NCI-H748 (cell line): Measurements from ENCODE around the gene CTNNBIP1.
"Not testable (repeated sequence)": the region's sequence is repeated elsewhere in the genome, so short reads cannot be mapped to it uniquely, and the experiment has no call there.

ENCODE experiments used
- DNase-seq: peaks from one replicate; lab custom pipeline; 2025; ENCODE audit not compliant: unreplicated experiment; lab: John Stamatoyannopoulos, UW

Gene CTNNBIP1, protein sequence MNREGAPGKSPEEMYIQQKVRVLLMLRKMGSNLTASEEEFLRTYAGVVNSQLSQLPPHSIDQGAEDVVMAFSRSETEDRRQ

DNA sequence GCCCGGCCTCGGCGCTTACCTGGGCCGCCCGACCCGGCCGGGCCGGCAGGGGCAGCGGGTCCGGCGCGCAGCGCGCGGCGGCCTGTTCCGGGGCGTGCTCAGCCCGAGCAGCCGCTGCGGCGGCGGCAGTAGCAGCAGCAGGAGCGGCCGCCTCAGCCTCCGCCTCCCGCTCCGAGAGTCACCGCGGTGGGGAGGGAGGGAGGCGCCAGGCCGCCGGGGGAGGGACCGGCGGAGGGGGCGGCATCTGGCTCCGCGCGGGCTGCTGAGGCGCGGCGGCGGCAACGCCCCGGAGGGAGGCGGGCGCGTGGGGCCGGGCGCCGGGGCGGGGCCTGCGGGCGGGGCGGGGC, at the start of gene CTNNBIP1:
TSS of gene CTNNBIP1 (minus strand) at position 194 of the 347 bp plus-strand sequence. CDS start 38,205 bp downstream, outside the sequence.
- no peak for DNase-seq

DNA sequence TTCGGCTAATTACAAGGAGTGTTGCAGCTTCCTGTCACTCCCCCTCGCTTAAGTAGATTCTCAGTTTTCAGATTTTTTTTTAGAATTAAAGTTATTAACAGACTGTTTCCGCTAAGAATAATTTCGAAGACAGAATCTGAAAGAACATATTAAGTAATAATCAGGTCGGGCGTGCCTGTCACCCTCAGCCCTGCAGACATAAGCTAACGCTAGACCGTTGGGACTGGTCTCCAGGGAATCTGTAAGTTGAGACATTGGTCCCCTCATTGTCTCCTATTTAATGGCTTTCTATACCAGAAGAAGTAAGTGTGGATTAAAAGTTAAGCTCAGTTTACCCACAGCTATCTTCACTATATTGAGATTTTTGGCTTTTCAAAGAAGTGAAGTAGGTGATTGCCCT, 47.7 kb upstream of the CTNNBIP1 start:
- no peak for DNase-seq

DNA sequence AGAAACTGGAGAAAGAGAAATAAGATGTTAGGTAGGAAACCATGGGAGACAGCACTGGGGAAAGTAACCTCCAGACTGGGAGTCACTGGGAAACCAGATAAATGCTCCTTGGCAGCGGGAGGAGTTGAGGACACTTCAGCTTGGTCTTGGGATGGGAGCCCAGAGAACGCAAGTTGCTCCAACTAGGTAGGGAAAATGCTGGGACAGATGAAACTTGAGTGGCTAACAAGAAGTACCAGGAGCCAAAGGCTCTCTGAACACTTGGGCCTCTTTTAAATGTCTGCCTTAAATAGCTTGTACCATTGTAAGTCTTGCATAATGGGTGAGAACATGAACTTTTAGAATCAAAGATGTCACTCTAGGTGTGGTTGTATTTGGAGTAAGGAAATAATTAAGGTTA, 36.2 kb upstream of the CTNNBIP1 start:
- DNase-seq = no peak

DNA sequence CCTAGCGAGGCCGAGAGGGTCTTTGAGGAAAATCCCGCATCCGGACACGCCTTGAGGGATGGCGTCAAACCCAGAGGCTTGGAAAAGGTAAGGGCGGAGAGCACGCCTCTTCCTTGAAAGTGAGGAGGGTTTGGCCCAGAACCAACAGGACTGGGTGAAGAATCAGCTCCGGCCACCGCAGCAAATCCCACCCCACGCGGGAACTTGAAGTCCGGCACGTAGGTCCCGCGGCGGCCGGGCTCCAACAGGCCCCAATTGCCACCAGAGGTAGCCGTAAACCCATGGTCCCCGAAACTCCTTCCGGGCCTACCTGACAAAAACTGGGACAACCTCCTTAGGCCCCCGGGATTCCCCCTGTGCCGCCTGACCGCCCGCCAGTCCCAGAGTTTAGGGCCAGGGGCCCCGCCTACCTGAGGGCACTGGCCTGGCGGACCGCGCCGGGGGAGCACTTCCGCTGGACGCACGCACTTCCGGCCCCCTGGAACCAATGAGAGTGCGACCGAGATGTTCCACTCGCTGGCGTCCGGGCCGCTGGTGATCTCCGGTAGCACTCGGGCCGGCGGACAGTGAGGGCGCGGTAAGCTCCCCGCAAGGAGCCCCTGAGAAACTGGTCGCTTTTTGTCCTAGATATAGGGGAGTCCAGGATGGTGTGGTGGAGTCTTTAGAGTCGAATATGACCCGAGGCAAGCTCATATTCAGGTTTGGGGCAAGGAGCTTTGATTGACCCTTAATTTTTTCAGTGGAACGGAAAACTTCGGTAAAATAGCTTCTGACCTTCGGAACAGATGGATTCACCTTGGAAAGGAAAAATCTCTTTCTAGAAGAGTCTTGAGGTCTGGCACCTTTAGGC, 33.1 kb upstream of the CTNNBIP1 start, which contains the start of the genes LZIC and NMNAT1:
TSS of gene LZIC (minus strand) at position 453 of the 850 bp plus-strand sequence. CDS start 6,772 bp downstream, outside the sequence.
TSS of gene NMNAT1 (plus strand) at position 537 of the 850 bp plus-strand sequence. CDS start 28,599 bp downstream, outside the sequence.
- peak; percentile 88 for DNase-seq

DNA sequence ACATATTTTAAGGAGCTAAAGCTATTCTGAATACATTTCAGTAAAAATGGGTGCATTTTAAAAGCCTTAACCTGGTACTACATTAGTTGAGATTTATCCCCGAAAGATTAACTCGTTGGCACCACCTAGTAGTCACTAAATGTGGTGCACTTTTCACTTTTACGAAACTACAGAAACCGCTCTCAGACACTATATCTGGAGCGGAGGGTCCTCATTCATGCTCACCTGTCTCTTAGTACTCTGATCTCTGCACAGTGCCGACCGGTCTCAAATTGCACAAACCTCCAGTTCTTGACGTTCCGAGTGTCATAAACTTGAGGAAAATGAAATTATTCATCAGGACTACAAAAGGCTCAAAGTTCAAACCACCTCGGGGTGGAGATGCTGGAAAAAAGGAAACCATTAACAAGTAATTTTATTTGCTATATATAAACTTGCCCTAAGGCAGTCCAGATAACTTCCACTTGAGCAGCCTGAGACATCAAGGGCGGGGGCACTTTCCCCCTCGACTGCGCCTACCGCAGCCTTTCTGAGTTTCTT, 32.4 kb upstream of the CTNNBIP1 start:
- DNase-seq = peak; percentile 55

DNA sequence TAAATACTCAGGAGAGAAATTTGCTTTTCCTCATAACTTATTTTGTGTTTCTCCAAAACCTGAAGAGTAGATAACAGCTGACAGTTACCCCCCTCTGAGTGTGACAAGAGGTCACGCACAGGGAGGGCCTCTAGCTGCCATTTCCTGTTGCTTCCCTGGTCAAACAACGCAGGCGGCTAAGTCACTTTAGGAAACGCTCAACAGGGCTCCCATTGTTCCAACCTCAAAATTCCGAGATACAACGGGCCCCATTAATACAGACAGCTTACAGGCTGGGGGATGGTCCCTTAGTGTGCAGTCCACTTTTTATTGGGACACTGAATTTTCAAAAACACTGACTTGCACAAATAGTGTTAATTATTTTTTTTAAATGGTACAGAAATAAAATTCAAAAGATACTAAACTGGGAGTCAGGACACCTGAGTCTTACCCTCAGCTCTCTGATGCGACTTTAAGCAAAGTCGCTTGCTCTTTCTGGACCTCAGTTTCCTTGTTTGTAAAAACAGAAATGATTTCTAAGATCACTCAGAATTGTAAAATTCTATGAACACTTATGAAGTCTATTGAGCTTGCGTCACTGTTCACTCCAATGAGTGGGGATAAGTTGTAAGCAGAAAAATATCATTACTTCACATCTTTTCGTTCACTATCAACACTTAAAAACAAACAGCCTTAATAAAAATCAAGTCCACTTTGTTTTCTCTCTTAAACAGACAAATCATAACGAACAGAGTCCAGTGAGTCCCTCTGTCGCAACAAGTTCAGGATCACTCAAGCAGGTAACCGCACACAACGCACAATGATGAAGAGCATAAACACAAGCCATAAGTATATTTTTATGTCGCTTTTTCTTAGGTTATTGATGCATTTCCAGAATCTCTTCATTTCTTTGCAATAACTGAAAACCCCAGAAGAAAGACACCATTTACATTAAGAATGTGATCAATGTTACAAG, 19.6 kb upstream of the CTNNBIP1 start:
- no peak for DNase-seq

DNA sequence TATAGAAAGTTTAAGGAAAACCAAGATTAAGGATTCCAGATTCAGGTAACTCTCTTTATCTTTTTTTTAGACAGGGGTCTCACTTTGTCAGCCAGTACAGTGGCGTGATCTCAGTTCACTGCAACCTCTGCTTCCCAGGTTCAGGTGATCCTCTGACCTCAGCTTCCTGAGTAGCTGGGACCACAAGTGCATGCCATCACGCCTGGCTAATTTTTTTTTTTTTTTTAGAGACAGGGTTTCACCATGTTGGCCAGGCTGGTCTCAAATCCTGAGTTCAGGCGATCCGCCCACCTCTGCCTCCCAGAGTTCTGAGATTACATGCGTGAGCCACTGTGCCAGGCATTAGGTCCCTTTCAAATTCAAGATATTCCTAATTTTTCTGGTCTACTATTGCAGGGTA, 17.2 kb upstream of the CTNNBIP1 start:
- DNase-seq = no peak

DNA sequence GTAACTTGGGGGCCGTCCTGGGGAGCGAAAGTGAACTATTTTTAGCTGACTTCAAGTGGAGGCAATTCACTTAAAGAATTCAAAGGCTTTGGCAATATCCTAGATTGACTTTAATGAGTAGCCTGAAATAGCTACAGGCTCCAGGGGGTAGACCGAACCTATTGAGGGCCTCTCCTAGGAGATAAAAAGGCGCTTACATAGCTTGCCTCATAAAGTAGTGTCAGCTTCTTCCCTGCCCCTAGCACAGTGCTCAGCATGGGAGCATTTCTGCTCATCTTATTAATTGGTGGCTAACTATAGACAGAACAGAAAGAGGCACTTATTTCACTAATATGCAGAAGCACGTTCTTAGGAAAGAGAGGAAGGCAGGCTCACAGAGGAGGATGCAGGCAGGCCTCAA, 12.3 kb upstream of the CTNNBIP1 start:
- no peak for DNase-seq

DNA sequence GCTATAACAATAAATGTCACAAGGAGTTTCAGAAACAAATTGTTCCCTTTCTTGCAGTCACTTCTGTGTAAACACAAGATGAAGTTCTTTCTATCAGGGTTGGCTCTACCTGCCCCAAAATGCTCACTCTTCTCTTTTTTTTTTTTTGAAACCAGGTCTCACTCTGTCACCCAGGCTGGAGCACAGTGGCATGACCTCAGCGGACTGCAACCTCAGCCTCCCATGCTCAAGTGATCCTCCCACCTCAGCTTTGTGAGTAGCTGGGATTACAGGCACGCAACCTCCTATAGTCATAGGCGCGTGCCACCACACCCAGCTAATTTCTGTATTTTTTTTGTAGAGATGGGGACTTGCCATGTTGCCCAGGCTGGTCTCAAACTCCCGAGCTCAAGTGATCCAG, 10.5 kb upstream of the CTNNBIP1 start:
- DNase-seq = no peak

DNA sequence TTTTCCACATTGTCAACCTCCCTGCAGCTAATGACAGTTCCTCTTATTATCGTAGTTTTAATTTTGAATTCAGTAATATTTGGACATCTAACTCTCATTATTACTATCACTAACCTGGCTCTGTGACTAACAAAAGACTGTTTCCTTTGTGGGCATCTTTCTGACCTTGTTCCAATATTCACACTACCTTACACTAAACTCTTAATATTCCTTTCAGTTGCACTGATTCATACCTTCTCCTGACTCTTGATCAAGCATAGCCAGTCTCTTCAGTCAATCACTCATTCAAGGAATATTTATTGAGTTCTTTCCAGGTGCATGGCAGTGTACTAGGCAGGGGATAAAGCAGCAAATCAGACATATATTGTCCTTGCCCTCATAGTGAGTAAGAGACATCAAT, 7.8 kb upstream of the CTNNBIP1 start:
- DNase-seq = no peak

DNA sequence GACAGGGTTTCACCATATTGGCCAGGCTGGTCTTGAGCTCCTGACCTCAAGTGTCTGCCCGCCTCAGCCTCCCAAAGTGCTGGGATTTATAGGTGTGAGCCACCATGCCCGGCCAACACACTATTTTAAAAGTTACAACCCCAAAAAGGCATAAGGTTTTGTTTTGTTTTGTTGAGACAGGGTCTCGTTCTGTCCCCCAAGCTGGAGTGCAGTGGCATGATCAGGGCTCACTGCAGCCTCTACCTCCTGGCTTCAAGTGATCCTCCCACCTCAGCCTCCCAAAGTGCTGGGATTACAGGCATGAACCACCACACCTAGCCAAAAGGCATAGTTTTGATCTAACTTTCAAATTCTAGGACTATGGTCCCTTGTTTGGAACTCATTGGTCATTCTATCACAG, 7.4 kb upstream of the CTNNBIP1 start:
- not testable (repeated sequence) for DNase-seq

DNA sequence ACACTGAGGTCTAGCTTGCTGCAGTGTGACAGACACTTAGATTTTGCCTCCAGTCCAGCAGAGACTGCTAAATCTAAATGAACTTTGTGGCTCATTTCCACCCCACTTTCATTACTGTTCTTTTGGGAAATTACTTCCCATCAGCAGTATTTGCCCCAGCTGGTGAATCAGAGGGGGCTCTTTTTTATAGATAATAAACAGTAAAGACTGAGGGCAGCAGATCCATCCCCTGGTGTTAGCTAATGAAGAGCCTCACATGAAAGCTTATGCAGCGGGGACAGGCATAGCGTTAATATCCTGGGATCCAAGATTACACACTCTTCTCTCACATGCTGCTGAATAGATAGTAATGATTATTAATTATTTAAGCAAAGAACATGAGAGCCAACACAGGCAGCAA, 6.4 kb upstream of the CTNNBIP1 start:
- DNase-seq = no peak

DNA sequence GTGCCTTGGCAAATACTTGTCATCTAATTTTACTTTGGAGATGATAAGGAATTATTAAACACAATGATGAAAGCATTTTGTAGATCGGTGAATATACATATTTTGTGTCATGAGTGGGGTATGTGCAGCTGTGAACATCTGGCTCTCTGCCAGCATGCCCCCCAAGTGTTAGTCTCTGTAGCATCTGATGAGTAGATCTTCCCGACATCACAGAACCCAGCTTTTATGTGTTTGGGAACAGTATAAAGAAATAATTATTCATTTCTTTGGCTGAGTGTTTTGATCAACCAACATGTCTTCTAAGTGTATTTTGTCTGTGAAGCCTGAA, 4.5 kb upstream of the CTNNBIP1 start:
- DNase-seq = no peak

DNA sequence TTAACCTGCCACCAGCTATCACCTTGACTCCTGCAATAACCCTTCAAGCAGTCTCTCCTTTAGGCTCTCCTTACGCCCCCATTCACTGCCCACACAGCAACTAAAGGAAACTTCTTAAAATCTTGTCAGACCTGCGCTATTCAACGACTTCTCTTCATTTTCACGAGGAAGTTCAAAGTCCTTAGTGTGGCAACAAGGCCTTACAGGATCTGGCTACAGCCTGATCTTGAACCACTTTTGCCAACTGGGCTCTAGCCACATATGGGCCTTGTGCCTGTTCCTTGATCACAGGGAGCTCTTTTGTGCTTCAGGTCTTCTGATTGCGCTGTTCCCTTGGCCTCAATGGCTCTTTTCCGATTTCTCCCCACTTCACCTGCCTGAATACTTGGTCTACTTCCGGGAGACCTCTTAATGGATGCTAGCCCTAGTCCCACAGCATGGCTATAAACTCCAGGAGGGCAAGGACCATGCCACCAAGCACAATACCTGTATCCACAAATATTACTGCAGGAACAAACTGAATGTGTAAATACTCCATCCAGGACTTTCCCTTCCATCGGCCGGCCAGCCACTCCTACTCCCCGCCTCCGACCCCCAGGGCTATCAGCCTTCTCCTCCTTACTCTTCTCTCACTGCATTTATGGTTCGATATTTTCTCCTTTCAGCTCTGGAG, 2.3 kb upstream of the CTNNBIP1 start:
- DNase-seq = no peak

DNA sequence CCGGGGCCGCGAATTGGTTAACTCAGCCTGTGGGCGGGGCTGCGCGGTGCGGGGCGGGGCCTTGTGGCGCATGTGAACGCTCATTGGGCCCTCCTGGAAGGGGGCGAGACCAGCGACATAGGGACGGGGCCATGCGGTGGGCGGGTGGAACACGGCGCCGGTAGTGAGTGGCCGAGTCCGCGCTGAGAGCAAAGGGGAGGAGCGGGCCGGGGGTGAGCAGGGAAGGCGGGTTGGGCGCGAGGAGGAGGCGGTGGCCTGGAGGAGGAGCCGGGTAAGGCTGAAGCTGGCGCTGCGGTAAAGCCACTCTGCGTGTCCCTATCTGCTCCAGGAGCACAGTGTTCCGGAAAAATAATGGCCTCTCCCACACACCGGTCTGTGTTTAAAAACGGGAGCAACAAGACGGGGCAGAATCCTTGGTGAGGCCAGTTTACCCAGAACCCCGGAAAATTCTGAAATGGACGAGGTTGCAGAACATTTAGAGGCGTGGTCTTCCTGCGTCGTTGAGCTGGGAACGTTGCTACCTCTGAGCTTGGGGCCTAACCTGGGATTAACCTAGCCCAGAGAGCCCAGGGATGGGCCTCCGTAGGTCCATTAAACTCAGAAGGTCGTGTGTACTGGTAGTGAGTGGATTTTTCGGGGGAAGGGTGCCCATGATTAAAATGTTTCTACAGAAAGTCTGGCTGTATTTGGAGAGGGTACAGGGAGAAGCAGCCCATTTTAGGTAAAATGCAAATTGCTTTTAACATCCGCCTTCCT, 532 bp upstream of the CTNNBIP1 start:
- peak; percentile 96 for DNase-seq

DNA sequence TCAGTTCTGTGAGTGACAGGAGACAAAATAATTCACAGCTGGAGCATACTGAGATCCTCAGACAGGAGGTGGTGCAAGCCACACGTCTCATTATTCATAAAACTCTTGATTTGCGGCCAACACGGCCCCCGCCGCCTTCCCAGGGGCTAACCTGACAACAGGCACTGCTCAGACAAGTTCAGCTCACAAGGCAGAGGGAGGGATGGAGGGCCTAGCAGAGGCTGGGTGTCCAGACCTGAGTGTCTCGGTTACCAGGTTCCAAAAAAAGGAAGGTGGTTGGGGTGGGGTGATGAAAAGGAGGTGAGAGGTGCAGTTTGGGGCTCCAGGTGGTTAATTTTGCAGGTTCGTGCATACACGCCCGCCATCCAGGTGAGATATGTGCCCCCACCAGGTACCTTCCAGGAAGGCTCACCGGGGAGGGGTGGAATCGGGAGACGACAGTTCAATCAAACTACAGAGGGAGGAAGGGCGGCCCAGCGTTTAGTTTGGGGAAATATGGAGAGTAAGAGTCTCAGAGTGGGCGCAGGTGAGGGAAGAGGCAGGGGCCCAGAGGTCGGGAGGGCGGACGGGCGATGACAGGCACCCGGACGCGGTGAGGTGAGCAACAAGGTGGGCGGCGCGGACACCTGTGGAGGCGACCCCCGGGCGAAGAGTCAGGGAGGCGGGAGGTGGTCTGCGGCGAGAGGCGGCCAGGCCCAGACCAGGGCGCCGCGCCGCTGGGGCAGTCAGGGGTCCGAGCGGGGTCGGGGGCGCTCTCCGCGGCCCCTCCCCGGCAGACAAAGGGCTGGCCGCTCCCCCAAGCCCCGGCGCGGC, 629 bp downstream of the CTNNBIP1 start:
- peak; percentile 34 for DNase-seq

DNA sequence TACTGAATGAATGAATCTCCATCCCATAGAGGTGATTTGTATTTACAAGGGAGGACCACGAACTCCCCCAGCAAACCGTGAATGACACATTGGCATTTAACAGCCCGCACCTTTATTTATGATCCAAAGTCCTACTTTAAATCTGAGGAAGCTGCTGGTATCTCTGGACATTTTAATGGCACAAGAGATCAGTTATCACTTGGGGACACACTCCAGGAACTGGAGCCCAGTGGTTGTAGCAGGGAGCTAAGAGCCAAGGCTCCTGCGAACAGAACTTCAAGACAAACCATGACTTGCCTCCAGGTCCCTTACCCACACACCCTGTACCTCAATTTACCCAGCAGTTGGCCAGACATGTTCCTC, 1.2 kb downstream of the CTNNBIP1 start:
- DNase-seq = no peak

DNA sequence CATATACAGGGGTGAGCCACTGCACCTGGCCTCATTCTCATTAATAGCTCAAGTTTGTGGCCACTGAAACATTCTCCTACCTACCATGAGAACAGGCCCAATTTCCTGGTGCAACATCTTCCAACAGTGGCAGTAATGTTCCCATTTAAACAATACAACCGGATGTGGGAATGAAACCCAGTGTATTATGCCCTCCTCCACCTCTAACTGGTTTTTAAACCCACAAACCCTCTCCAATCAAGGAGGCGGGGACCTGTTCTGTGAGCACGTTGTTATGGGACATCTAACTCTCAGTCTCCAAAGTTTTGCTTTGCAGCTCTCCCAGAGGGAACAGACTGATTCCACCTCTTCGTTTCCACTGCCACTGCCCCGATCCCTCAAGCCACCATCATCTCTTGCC, 2.6 kb downstream of the CTNNBIP1 start:
- no peak for DNase-seq

DNA sequence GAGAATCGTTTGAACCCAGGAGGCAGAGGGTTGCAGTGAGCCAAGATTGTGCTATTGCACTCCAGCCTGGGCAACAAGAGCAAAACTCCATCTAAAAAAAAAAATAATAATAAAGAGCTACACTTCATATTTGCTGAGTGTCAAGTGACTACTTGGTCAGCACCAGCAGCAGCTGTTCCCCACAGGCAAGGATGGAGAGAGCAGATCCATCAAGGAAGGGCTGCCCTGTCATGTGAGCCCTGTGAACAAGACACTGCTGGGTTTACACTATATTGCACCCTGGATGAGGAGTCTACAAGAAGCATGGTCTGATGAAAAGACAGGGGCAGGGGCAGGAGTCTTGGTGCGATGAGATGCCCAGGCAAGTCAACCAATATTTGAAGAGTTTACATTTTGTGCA, 3.6 kb downstream of the CTNNBIP1 start:
- no peak for DNase-seq
